Suppressor macrophage (primary cell): ENCODE results near the gene C19orf81.
A peak's percentile ranks its signal among the peaks of the same experiment; 100 is the strongest.

Experiments used
- DNase-seq, 4 experiments: peaks; one replicate each; pipeline ENCODE4 v3.0.0-alpha.2; 2020 to 2022

Gene C19orf81

DNA sequence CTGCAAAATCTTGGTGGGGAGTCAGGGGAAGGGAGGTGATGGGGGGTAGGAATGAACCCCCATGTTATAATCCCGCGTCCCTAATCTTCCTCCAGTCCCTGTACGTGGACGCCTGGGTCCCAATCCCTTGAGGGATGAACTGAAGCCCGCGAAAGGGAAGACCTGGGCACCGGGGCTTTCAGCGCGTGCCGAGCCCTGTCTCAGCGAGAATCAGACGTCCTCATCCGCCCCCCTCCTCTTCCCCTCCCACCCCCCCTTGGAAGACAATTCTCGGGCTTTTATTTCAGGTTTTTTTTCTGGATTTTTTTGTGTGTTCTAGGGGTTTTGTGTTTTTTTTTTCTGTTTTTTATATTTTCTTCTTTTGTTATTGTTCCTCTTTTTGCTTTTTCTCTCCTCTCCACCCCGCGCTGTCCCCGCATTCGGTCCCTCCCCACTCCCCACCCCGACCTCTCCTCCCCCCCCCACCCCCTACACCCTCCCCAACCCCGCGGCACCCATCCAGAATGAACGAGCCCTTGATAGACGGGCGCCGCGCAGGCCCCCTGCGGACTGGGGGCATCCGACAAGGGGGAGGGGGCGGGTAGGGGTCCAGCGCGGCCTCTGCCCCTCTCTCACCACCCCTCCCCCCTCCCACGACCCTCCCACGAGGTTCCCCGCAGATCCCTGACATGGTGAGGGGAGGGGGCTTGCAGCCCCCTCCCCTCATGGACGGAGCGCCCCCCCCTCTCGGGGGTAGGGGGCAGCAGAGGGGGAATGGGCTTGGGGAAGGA, 10.3 kb downstream of the C19orf81 start:
- DNase-seq: no peak

GRCh38 chr19:50660088-50660366, 10.8 kb downstream of the C19orf81 start:
- DNase-seq: no peak

DNA sequence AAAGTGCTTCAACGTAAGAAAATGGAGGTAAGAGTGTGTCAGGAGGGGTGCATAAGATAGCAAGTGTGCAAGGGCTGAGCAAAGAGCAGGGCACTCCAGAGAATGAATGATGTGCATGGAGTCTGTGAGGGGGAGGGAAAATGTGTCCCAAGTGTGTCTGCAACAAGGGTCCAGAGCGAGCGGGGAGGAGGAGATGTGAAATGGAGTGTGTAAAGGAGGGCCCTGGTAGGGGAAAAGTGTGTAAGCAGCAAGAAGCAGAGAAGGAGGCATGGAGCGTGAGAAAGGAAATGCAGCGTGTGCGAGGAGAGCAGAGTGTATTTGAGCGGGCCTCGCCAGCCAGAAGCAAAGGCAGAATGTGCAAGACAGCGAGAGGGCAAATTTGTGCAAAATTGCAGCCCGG, 11.8 kb downstream of the C19orf81 start:
- no peak for DNase-seq

GRCh38 chr19:50661766-50662650, 12.8 kb downstream of the C19orf81 start:
- no peak for DNase-seq

- no peak for DNase-seq
Measured at GRCh38 chr19:50662651-50663481, 13.6 kb downstream of the C19orf81 start.

DNA sequence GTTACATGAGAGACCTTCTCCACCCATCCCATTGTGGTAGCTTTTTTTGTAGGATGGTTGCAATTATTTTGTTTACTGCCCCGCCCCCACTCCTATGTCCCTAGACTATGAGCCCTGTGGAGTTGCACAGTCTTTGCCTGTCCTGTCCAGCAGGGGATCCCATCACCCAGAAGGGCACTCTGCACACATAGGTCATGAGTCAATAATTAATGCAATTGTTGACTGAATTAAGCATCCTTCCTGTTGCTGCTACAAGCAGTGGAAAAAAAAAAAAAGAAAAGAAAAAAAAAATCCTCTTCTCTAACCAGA, 14.2 kb downstream of the C19orf81 start:
- no peak for DNase-seq

GRCh38 chr19:50664204-50664603, 15.0 kb downstream of the C19orf81 start:
- DNase-seq: no peak

- no peak for DNase-seq
Measured at GRCh38 chr19:50666346-50667176, 17.3 kb downstream of the C19orf81 start.

DNA sequence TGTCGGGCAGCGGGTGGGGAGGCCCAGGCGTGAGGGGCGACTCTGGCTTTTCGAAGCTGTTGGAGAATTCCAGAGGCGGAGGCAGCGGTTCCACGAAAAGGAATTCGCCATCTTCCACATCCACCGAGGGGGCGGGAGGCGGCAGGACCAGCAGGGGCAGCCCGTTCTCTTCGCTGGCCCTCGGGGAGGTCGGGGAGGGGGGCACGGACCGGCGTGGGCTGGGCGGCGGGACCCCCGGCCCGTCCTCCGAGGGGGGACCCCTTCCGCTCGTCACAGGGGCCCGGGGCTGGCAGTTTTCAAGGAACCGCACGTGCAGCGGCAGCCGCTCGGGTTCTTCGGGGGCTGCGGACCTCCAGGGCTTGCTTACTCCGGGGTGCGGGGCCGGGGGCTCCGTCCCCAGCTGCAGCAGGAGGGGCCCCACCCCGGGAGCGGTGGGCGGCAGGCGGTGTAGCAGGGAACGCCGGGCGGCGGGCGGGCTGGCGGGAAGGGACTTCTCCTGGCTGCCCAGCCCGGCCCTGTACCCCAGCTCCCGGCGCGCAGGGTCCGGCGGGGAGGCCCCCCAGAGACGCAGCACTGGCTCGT, 18.0 kb downstream of the C19orf81 start:
- no peak for DNase-seq

DNA sequence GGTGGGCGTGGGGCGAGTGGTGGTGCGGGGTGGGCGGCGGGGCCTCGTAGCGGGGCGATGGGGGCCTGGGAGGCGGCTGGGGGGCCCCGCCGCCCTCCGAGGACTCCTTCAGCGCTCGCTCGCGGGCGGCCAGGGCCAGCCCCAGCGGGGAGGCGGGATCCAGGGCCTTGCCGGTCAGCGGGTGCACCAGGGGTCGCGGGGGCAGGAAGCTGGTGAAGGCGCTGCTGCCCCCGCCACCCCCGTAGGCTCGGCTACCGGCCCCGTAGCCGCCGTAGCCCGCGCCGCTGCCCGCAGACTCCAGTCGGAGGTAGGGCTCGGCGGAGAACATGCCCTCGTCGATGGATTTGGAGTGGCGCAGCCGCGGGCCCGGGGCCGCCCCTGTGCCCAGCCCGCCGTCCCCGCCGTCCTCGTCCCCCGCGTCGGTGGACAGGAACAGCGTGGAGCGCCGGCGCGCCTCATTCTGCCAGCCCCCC, 18.6 kb downstream of the C19orf81 start:
- DNase-seq: no peak

DNA sequence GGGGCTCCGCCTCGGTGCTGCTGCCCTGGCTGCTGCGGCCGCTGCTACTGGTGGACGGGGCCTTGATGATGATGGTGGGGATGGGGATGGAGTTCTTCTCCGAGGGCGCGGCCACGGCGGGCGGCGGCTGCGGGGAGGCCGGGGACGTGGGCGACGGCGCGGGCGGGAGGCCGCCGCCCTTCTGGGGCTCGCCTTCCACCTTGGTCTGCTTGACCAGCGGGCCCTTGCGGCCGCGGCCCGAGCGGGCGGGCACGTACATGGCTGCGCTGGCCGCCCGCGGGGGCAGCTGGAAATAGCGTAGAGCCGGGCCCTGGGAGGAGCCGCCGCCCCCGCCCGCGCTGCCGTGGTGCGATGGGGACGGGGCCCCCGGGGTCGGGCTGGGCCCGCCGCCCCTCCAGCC, 19.2 kb downstream of the C19orf81 start:
- DNase-seq: no peak

GRCh38 chr19:50668879-50669278, 19.6 kb downstream of the C19orf81 start:
- no peak for DNase-seq

- DNase-seq: peak; percentile 52 to 73 (median 66)
Measured at GRCh38 chr19:50669302-50670101, 20.3 kb downstream of the C19orf81 start.

DNA sequence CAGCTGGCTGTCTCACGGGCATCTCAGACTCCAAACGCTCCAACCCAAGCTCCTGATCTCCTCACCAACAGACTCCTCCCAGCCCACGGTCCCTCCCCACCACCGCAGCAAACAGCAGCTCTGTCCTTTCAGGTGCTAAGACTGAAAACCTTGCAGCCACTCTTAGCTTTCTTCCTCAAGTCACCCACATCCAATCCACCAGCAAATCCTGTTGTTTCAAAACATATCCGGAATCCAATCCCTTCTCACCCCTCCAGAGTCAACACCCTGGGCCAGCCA, 20.8 kb downstream of the C19orf81 start:
- DNase-seq: no peak

DNA sequence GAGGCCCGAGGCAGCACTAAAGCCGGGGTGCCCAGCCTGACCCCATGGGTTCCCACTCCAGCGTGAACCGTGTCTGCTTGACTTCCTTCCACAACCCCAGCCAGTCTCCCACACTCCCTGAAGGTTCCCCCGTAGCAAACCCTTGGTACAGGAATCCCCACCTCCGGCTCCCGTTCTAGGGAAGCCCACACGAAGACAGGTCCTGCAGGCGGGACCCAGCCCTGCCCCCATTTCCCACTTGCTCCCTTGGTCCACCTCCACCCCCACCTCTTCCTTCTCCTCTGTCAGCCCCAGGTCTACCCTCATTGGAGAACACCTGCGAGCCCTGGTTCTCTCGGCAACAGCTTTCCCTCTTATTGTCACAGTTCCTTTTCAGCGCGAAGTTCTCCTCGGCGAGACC, 23.9 kb downstream of the C19orf81 start:
- DNase-seq: no peak

DNA sequence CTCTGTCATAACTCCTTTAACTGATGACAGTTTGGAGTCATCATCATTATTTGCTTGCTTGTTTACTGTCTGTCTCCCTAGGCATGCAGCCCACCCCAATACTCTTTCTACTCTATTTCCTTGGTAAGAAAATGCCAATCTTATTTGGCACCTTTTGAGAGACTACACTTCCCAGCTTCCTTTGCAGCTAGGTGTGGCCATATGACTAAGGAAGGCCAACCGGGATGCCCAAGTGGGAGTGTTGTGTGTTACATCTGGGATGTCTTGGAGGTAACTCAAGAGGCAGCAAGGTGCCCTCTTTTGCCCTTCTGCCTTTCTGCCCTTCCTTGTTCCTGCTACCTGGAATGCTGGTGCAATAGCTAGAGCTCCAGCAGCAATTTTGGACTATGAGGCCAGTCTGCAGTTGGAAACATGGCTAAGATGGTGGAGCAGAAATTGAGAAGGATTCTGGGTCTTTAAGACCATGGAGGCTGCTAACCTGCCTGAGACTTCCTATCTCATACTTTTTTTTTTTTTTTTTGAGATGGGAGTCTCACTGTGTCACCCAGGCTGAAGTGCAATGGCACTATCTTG, 27.5 kb downstream of the C19orf81 start:
- DNase-seq: no peak

- no peak for DNase-seq
Measured at GRCh38 chr19:50677636-50678035, 28.4 kb downstream of the C19orf81 start.

DNA sequence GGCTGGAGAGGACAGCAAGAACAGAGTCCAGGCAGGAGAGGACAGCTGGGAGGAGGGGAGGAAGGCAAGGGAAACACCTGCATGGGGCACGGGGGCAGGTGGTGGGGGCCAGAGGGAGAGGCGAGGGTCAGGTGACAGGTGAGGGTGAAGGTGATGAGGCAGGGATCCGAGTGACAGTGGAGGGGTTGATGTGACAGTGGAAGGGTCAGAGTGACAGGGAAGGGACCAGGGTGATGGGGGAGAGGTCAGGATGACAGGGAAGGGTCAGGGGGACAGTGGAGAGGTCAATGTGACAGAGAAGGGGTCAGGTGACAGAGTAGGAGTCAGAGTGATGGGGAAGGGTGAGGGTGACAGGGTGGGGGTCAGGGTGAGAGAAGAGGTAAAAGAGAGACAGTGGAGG, 29.1 kb downstream of the C19orf81 start:
- no peak for DNase-seq

- DNase-seq: peak; percentile 76 to 84 (median 82)
Measured at GRCh38 chr19:50679177-50680125, 30.2 kb downstream of the C19orf81 start.
